OCI-LY1 (cell line): ENCODE results near the gene PRSS22.

ENCODE experiments used
- H2AFZ ChIP-seq: fragments of 200-600 bp; sonication (generic), shearing (Covaris generic); 2 replicates; pipeline ENCODE4 v1.6.0; 2014; ENCODE audit warnings: antibody characterized with exemption, mild to moderate bottlenecking, low read length
- H3F3A ChIP-seq: fragments of 200-600 bp; sonication (generic), shearing (Covaris generic); 2 replicates; pipeline ENCODE4 v1.6.0; 2014; ENCODE audit warnings: mild to moderate bottlenecking, antibody characterized with exemption, low read length, moderate library complexity; ENCODE audit not compliant: insufficient read depth
- H3K27ac ChIP-seq: fragments of 200-600 bp; sonication (generic); 2 replicates; pipeline ENCODE4 v1.5.1; 2014; ENCODE audit warnings: low read length, mixed run types, mild to moderate bottlenecking, low read depth; ENCODE audit not compliant: poor library complexity, severe bottlenecking
- H3K27me3 ChIP-seq: fragments of 200-600 bp; sonication (generic); 2 replicates; pipeline ENCODE4 v1.6.0; 2014; ENCODE audit warnings: antibody characterized with exemption, mild to moderate bottlenecking, low read length, moderate library complexity; ENCODE audit not compliant: insufficient read depth
- H3K36me3 ChIP-seq: fragments of 200-600 bp; sonication (generic); 2 replicates; pipeline ENCODE4 v1.6.1; 2014; ENCODE audit warnings: mild to moderate bottlenecking, antibody characterized with exemption, low read length, moderate library complexity, mixed read lengths; ENCODE audit not compliant: insufficient read depth
- H3K4me1 ChIP-seq: fragments of 200-600 bp; sonication (generic); 2 replicates; pipeline ENCODE4 v1.5.1; 2014; ENCODE audit warnings: mild to moderate bottlenecking, low read length, moderate library complexity; ENCODE audit not compliant: insufficient read depth, severe bottlenecking
- H3K4me2 ChIP-seq: fragments of 200-600 bp; sonication (generic), shearing (Covaris generic); 2 replicates; pipeline ENCODE4 v1.6.1; 2014; ENCODE audit warnings: low read length
- H3K4me3 ChIP-seq: fragments of 200-600 bp; sonication (generic); 2 replicates; pipeline ENCODE4 v1.5.1; 2014; ENCODE audit warnings: low read length, low read depth, mild to moderate bottlenecking, mixed read lengths; ENCODE audit not compliant: poor library complexity, severe bottlenecking
- H3K79me2 ChIP-seq: fragments of 200-600 bp; shearing (Covaris generic); 2 replicates; pipeline ENCODE4 v1.6.1; 2016; ENCODE audit warnings: mixed run types, low read length, mixed read lengths; ENCODE audit not compliant: insufficient read depth
- H3K9ac ChIP-seq: fragments of 200-600 bp; sonication (generic), shearing (Covaris generic); 2 replicates; pipeline ENCODE4 v1.6.1; 2014; ENCODE audit warnings: mild to moderate bottlenecking, low read length, mixed read lengths
- H3K9me2 ChIP-seq: fragments of 200-600 bp; sonication (generic), shearing (Covaris generic); 2 replicates; pipeline ENCODE4 v1.6.1; 2014; ENCODE audit warnings: low read depth, mild to moderate bottlenecking, low read length, mixed read lengths
- H3K9me3 ChIP-seq: fragments of 200-600 bp; shearing (Covaris generic); 2 replicates; pipeline ENCODE4 v1.6.1; 2014; ENCODE audit warnings: low read length, mixed read lengths
- H4K20me1 ChIP-seq: fragments of 200-600 bp; sonication (generic), shearing (Covaris generic); 2 replicates; pipeline ENCODE4 v1.6.0; 2016; ENCODE audit warnings: mild to moderate bottlenecking, low read length; ENCODE audit not compliant: insufficient read depth
- CTCF ChIP-seq: fragments of 200-600 bp; sonication (generic), shearing (Covaris generic); IDR thresholded peaks from 2 replicates; pipeline ENCODE4 v1.5.1; 2017; ENCODE audit warnings: mild to moderate bottlenecking, antibody characterized with exemption, low read length, moderate library complexity, mixed read lengths
- EZH2 ChIP-seq: fragments of 200-600 bp; sonication (generic), shearing (Covaris generic); IDR thresholded peaks from 2 replicates; pipeline ENCODE4 v1.8.0; 2017; ENCODE audit warnings: borderline replicate concordance, mixed run types, mild to moderate bottlenecking, antibody characterized with exemption, low read length, moderate library complexity, mixed read lengths

Gene PRSS22

DNA sequence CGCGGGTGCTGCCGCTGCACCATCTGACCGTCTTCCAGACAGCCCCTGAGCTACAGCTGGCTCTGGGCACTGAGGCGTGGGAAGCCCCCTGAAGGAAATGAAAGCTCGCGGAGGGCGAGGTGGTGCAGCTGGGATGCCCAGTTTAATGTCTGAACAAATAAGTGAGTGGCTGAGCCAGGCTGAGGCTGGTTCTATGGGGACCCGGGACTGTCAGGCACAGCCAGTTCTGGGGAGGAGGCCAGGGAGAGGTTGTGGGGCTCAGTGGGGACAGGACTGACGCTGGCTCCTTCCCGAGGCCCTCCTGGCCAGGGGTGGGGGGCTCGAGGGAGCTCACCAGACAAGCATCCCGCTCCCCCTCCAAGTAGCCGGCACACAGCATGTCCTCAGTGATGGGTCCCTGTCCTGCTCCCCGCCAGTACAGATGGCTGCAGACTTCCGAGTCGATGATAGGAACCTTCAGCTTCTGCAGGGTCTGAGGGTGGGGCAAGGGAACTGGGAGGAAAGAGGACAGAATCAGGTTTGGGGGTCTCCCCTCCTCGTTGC is 4.4 kb downstream of the PRSS22 start:
- TF ChIP-seq CTCF (no peak), EZH2 (no peak)
- Histone ChIP-seq H3K36me3 (no peaks in the 10 kb centered on the region), H3K79me2 (no peaks in the 10 kb centered on the region), H3F3A (no peaks in the 10 kb centered on the region), H3K4me2 (no peak overlapping the region), H4K20me1 (no peaks in the 10 kb centered on the region), H3K27me3 (no peaks in the 10 kb centered on the region), H3K9me3 (no peaks in the 10 kb centered on the region), H3K4me1 (no peaks in the 10 kb centered on the region), H2AFZ (no peak overlapping the region), H3K9me2 (no peaks in the 10 kb centered on the region), H3K4me3 (no peak overlapping the region), H3K9ac (no peak overlapping the region), H3K27ac (no peak overlapping the region)

DNA sequence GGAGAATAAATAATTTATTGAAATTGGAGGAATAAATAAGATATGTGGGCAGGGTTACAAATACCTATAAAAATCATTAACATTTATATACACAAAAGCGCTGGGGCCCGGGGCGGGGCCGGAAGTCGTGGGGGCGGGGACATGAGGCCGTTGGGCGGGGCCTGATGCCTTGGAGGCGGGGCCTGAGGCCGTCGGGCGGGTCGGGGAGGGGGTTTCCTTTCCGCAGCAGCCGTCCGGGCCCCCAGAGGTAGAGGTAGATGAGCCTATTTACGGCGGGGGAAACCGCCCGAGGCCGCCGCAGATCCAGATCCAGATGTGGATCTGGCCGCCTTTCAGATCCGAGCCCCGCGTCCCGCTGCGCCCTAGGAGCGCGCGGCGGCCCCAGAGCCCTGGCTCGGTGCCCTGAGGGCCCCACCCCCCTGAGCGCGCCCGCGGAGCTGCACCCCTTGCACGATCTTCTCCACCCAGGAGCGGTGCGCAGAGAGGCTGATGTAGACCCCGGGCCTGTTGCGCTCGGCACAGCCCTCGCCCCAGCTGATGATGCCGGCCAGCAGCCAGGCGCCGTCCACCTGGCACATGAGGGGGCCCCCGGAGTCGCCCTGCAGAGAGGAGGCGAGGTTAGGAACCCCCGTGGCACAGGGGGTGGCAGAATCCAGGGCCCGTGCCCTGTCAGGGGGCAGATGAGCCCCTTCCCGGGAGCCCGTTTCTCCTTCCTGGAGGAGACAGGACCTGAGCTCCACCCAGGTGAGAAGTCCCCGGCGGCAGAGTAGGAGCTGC is 5.1 kb downstream of the PRSS22 start:
- Histone ChIP-seq H3K27ac (no peak overlapping the region), H3K27me3 (no peaks in the 10 kb centered on the region), H3K4me2 (no peak overlapping the region), H3K9me3 (no peaks in the 10 kb centered on the region), H3K9me2 (no peaks in the 10 kb centered on the region), H3K4me3 (no peak overlapping the region), H3K9ac (no peak overlapping the region), H3K36me3 (no peaks in the 10 kb centered on the region), H4K20me1 (no peaks in the 10 kb centered on the region), H3K4me1 (no peaks in the 10 kb centered on the region), H3K79me2 (no peaks in the 10 kb centered on the region), H2AFZ (no peak overlapping the region), H3F3A (no peaks in the 10 kb centered on the region)
- TF ChIP-seq EZH2 (no peak), CTCF (no peak)

GRCh38 chr16:2852003-2852730 is 5.8 kb downstream of the PRSS22 start:
- Histone ChIP-seq H3F3A (no peaks in the 10 kb centered on the region), H4K20me1 (no peaks in the 10 kb centered on the region), H3K9ac (no peak overlapping the region), H3K9me2 (no peaks in the 10 kb centered on the region), H2AFZ (no peak overlapping the region), H3K4me2 (no peak overlapping the region), H3K27me3 (no peaks in the 10 kb centered on the region), H3K4me3 (no peak overlapping the region), H3K4me1 (no peaks in the 10 kb centered on the region), H3K27ac (no peak overlapping the region), H3K79me2 (no peaks in the 10 kb centered on the region), H3K9me3 (no peaks in the 10 kb centered on the region), H3K36me3 (no peaks in the 10 kb centered on the region)
- TF ChIP-seq EZH2 = no peak
- no peak for TF ChIP-seq CTCF
